Stromal cell of bone marrow (primary cell): Measurements from ENCODE around the gene CXCL5.
"Not testable (repeated sequence)": the region's sequence is repeated elsewhere in the genome, so short reads cannot be mapped to it uniquely, and the experiment has no call there.

Experiments used
- DNase-seq: peaks from one replicate; pipeline ENCODE4 v3.0.0-alpha.2; 2012; ENCODE audit warnings: low read depth

CXCL5 gene

DNA sequence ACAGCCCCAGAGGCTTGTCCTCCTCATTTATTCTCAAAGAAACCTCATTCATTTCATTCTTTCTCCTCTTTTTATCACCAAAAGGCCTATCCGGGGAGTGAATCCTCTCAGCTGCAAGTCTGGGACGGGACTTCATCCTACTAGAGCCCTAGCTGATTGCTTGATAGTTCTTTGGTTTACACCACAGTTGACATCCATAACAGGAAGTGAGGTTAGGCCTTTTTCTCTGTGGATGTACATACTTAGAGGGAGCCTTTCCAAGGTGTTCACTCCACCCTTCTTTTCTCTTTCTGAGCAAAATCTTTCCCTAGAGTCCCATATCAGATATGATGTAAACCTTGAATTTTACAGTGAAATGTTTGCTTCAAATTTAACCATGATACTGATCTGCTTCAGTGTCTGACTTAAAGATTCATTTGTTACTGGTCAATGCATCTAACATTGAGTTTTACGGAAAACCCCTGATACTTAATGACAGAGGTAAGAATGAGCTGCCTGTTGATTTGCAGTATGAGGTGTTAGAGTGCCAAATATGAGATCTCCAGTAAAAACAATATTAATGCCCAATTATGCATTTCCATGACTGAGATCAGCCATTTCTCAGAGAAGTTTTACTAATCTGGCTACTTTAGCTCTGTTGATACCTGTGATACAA, 16.8 kb upstream of the CXCL5 start:
- DNase-seq: no peak

DNA sequence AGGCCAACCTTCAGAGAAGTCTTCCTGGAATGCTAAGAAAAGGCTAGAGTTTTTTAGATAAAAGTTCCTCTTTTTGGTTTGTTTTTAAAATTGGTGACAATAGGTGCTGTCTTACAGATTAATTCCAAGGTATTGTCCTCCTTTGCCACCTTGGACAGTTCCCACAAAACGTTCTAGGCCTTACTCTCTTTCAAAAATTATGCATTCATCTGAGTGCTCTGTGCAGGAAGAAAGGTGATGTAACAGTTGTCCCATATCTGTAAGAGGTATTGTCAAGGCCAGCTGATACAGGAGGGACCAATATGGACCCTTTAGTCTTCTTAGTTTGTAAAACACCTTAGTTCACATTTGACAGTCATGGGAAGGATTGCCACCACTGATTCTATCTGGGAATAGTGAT, 15.9 kb upstream of the CXCL5 start:
- DNase-seq: no peak

DNA sequence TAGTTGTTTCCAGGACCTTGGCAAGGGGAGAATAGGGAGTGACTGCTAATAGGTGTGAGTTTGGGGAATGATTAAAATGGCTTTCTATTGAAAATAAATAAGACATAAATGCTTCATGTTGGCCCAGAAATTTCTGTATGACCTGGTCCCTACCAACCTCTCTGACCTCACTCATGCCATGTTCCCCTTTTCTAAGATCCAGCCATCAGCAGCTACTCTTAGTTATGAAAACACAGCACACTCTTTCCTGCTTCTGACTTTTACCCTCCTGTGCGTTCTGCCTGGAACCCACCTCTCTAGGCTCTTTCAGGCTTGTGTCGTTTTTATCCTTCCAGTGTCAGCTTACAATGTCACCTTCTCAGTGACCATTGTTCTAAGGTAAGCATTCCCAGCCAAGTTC, 14.8 kb upstream of the CXCL5 start:
- no peak for DNase-seq

DNA sequence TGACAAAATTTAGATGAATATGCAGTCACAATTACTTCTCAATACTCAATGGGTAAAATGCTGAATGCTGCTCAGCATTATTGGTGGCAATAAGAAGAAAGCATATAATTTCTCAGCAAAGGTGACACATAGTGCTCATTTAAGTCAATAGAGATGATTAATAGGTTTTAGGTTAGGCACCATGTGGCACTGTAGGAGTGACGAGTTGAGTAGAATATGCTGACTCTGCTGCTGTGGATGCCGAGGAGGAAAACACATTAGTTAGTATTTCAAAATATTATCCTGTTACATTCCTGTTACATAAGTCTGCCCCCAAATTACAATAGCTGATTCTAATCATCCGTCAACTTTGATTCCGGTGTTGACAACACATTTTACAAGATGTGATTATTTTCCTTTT, 13.7 kb upstream of the CXCL5 start:
- DNase-seq: no peak

DNA sequence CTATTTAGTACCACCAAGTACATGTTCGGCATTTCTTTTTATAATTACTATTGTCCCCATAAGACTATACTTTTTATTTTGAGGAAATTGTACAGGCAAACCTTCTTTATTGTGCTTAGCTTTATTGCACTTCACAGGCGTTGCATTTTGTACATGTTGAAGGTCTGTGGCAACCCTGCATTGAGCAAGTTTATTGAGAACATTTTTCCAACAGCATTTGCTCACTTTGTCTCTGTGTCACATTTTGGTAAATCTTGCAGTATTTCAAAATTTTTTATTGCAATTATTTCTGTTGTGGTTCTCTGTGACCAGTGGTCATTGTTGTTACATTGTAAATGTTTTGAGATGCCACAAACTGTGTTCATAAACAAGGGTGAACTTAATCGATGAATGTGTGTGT, 10.8 kb upstream of the CXCL5 start:
- no peak for DNase-seq

DNA sequence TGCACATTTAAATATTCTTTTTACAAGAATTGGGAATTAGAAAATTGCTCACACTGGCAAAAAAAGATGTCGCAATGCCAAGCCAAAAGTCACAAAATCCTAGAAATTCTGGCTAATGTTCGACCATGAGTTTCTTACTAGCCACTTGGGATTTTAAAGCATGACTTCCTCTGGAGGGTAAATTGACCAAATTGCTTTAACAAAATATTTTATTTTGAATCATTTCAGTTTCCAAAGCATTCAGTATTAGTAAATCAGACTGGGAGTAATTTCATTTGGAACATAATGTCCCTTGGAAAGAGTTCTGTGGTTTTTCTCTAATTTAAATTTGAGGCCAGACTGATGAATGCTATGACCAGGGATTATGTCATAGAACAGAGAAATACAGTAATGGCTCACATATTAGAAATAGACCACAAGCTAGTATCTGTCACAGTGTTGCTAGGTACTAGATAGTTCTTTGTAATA, 7.6 kb upstream of the CXCL5 start:
- peak; percentile 72 for DNase-seq

DNA sequence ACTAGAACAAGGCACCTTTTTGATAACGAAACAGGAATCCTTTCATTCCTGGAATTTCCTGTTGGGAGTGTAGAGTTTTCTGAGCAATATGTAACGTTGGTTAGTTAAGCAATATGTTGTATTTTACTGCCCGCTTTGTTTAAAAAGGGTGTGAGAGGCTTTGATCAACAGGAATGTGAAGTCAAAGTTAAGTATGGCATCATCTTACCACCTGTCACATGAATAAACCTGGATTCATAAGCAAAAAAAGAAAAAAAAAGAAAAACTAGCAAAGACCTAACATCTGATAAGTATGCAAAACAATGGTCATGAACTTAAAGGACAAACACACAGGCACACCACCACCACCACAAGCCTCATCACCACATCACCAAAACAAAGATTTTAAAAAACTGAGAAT, 7.1 kb upstream of the CXCL5 start:
- DNase-seq: no peak

DNA sequence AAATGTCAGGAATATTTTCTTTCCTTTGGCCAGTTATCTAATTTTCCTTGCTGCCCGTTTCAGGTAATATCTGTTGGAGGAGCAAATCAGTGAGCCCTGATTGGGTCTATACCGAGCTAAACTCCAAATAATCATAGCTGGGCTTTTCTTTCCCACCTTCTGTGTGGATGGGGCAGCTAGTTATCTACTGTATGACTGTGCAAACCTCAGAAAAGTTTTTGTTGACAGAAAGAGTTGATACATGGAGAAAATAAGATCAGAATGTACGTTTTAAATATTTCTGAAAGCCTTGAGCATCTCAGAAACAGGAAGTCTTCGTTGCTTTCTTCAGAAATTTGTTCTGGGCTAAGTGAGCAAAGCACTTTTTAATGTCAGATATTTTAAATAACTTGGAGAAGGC, 6.2 kb upstream of the CXCL5 start:
- no peak for DNase-seq

DNA sequence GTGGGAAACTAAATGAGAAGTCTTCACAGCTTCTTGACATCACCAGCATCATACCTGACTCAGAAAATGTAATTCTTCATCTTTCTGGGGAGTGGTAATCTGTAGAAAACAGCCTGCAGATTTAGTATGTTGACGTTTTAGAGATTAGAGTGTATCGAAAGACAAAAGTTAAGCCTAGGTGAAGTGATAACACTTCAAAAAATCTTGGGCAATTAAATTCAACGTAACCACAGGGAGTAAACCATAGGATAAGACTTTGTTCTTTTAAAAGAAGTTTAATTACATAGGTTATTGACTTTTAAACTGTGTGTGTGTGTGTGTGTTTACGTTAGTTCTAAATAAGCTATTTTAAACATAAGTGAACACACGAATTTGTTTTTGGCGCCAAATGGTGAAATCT, 1.8 kb upstream of the CXCL5 start:
- no peak for DNase-seq

DNA sequence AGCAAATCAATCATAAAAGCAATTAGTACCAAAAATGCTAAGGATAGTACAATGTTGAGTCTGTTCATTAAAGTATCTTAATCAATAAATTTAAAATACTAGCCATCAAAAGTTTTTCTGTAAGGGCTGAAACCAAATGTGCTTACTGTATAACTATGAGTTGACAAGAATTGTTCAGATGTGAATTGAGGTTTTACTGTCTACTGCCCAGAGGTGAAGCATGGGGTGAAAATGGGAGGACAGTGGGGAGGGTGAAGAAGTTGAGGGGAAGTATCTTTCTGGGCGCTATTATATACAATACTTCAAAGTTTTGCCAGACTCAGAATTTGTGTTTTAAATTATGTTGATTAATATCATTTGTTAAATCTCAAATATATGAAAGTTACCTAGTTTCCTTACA, 6.4 kb downstream of the CXCL5 start:
- no peak for DNase-seq

DNA sequence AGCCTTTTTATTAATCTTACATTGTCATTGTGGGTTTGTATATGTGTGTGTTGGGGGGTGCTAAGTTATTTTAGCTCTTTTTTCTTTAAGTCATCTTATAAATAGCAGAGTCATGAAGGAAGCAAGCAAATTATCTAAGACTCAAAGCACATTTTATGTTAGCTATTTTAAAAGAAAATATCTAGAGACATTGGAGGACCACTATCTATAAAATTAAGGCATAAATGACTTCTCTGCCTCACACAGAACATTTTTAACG, 6.8 kb downstream of the CXCL5 start:
- no peak for DNase-seq

DNA sequence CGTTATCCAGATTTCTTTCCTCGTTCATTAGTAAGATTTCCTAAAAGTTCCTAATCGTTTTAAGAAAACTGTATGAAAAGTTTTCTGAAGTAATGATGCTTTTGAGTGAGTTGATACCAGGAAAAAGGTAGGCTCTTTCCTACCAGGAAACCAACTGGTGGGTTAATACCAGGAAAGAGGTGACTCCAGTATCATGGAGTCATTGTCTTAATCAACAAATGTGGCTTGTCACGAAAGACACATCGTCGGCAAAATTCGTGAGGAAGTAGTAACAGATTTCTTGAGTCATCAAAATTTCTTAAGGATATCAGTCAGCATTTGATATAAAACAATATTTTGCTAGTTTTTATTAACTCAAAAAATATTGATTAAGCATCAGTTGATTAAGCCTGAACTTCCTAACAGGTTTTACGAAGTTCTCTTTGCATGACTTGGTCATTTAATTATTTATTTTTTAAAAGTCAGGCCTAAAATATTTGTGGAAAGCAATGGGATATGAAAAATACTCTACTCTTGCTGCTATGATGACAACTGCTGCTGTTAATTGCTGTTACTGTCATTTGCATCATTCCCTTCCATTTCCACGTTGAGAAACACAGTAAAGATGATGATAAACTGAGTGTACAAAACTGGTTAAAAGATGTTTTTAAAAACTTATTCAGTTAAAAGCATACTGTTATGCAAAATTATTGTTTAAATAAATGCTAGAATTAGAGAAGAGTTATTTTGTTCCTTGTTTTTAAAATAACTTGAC, 7.3 kb downstream of the CXCL5 start:
- DNase-seq: no peak

DNA sequence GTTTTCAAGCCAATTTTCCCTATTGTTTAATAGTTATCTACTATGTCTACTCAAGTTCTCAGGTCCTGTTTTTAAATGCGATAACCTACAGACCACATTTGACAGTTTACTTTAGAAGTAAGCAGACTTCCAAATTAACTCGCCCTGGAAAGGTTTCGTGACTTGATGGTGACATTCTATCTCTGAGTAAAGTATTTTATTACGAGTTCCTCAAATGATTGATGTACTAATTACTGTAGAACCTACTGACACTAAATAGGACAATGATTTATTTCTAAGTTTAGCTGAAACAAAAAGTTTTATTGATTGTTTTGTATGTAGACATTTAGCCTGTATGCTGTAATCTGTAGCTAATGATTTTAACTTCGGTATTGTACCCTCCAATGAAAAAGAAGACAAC, 8.5 kb downstream of the CXCL5 start:
- DNase-seq: no peak

DNA sequence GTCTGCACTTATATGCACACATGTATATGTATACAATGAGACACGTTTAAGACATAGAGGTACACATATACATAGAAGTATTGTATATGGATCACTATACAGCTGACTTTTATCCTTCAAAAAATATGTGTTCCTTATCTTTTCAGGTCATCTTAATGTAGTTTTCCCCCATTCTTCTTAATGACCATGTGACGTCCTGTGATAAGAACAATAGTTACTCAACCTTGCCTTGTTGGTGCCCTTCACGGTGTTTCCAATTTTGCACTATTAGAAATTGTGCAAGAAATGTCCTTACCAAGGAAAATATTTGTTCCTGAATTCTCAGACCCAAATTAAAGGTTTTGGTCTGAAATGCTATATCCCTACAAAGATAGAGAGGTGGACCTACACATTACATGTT, 9.4 kb downstream of the CXCL5 start:
- DNase-seq: no peak

DNA sequence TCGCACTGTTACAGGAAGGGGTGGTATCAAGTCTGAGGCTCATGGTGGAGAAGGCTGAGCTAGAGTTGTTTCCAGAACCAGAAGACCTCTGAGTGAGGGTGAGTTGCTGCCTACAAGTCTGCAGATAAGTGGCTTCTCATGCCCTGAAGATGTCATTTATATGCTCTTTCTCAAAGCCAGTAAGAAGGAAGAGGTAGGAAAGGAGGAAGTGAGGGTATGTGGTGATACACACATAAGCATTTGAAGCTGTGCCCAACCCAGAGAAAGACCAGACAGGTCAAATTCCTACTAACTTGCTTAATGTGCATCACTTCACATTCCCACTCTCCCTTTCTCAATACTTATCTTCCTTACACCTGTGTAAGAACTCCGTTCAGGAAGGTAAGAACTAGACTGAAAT, 10.4 kb downstream of the CXCL5 start, which contains the start of gene PPBP:
PPBP (minus strand) TSS at position 130 of the 400 bp plus-strand sequence; CDS start at position 43, 87 bp downstream.
- no peak for DNase-seq

DNA sequence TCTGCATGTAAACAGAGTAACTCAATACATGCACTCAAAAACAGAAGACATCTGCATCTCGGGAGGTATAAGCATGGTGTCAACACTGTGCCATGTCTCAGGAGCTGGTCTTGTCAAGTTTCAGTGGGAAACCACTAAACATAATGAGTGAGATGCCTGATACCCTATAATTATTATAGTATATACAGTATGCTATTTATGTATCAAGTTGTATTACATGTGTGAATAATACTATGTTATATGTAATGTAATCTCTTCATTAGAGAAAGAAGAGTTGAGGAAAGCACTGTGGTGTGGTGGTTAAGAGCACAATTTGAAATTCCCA, 13.0 kb downstream of the CXCL5 start:
- DNase-seq: no peak

DNA sequence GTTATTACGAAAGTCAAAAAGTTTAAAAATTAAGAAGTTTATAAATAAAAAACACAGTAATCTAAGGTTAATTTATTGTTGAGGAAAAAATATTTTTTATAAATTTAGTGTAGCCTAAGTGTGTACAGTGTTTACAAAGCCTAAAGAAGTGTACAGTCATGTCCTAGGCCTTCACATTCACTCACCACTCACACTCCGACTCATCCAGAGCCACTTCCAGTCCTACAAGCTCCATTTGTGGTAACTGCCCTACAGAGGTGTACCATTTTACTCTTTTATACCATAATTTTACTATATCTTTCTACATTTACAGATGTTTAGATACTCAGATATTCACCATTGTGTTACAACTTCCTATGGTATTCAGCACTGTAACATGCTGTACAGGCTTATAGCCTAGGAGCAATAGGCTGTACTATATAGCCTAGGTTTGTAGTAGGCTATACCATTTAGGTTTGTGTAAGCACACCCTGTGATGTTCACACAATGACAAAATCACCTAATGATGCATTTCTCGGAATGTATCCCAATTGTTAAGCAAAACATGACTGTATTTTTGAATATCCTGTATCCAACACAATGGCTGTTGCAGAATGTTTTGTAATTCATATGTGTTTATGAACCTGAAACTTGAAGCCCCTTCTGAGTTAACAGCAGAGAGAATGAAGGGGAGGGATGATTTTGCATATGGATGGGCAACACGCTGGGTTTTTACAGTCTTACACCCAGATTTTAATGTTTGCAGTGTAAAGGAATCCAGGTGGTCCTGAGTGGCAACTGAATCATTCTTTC, 13.5 kb downstream of the CXCL5 start:
- no peak for DNase-seq

DNA sequence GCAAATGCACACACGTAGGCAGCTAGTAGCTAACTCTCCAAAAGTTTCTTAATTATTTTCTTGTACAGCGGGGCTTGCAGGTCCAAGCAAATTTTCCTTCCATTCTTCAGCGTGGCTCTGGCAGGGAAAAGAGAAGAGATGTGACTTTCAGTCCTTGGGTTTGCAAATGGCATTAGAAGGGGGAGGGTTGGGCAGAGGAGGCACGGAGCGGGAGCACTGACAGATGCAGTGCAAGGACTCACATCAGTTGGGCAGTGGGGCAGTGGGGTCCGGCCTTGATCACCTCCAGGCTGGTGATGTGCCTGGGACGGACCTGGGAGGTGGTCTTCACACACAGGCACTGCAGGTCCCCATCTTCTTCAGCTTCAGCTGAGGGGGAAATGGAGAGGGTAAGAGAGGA, 17.3 kb downstream of the CXCL5 start:
- DNase-seq: not testable (repeated sequence)

DNA sequence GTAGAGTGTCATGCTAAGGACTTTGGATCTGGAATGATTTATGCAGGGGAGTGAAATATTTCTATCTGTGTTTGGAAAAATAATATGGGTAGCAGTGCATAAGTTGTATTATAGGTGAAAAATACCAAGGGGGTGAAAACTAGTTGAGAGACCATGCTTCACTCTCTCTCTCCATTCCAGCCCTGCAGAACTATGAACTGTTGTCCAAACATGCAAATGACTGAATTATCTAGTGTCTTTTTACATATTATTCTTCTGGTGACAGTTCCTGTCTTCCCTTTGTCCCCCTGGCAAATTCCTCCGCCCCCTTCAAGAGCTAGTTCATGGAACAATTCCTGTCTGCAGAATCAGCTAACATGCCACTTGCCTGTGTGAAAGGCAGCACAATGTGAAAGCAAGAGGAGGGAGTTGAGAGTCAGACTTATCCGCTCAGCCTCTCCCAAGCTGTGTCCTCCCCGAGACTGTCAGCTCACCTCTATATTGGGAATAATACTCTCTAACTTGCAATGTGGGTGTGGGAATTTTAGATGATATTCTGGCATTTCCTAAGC, 19.0 kb downstream of the CXCL5 start:
- no peak for DNase-seq

DNA sequence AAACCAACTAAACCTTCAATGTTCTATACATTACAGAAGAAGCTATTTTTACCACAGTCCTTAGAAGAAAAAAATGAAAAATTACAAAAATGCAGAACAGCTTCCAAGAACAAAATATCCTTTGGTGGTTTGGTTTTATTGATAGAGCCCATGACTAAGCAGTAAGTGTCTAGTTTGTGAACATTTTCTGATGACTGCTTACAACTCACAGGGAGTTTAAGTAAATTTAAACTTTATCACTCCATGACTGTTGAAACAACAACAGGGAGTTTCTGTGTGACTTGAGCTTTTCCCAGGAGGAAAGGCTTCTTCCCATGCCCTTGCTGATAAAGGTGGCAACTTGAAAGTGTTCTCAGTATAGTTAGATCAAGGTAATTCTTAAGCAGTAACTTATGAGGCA, 19.6 kb downstream of the CXCL5 start:
- DNase-seq: peak; percentile 55

DNA sequence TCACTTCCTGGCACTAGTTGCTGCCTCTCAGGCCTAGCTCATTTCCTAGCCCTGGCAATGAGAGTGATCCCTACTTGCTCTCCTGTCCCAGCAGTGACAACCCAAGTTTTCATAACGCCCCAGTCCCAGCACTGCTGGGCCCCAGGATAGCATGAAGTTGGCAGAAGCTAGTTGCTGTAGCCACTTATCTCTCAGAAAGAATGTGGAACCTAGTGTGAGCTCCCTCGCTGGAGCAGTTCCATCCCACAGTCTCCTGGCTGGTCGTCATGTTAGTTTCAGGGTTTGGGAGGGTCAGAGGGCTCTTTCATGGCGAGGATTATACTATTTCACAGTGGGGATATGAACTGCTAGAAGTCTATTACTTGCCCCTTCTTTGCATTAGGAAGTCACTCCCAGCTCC, 21.8 kb downstream of the CXCL5 start:
- no peak for DNase-seq

DNA sequence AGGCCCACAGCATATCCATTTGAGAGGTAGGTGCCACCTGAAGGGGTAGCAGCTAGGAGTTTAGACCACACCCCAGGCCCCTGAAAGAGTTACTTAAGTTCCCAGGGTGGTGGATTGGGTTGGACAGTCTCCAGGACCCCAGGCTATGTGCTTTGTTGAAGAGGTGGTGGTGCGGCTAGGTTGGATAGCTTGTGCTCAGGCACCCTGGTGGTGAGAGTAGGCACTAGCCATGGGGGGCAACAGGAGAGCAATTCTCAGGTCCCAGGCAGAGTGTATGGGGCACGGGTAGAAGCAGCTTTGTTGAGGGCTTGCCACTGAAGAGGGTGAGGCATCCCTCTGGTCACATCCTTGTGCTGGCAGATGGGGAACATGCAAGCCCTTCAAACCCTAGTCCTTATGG, 22.3 kb downstream of the CXCL5 start:
- no peak for DNase-seq

DNA sequence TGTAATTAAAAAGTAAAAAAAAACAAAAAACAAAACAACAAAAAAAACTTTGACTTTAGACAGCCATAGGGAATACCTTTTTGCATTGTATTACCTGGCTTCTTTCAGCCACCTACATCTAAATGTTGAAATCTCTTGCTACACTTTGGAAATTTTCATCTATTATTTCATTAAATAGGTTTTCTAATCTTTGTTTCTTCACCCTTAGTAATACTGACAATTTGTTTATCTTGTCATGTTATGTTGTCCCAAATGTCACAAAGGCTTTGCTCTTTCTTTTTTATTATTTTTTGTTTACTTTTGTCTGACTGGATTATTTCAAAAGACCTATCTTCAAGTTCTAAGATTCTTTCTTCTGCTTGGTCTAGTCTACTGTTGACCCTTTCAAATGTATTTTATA, 24.1 kb downstream of the CXCL5 start:
- no peak for DNase-seq
